Measurements from ENCODE around the gene SDC3. TPM values are rescaled to one million over a fixed set of nuclear protein-coding genes. Genes with fewer than 3 reads are reported as not detected.

Gene SDC3
- total RNA-seq, 4 donors from 2014 or later = 44.1 to 101 (median 56.5) TPM

- 26% methylated on average over 7 of the region's 12 CpGs for WGBS
- peak overlapping the region; percentile 89 to 97 (median 92) for H3K27ac ChIP-seq (replicated peaks in 1 of 4)
- no peaks in the 10 kb centered on the region for H3K27me3 ChIP-seq
- no peak for TF ChIP-seq POLR2A (IDR thresholded peaks at IDR 0.05; ENCODE audit: low read depth)
- TF ChIP-seq POLR2AphosphoS5 (IDR thresholded peaks at IDR 0.05) = no peak
- no peak for TF ChIP-seq CTCF (IDR thresholded peaks at IDR 0.05)
- TF ChIP-seq EP300 (IDR thresholded peaks at IDR 0.05) = no peak
- intact Hi-C loops (cut with DNase I) = loop anchor here (5.0 kb wide), 1 partner anchor 62 kb away; no protein-coding TSS in a partner anchor
- peak overlapping the region; percentile 50 to 60 (median 55) for H3K4me3 ChIP-seq
- H3K4me1 ChIP-seq = peaks cover 21 to 53% (median 48%) of the 10 kb centered on the region in 4 donors
- no peak for DNase-seq (ENCODE audit: extremely low spot score)
- no peaks in the 10 kb centered on the region for H3K36me3 ChIP-seq
- no peaks in the 10 kb centered on the region for H3K9me3 ChIP-seq
Measured at GRCh38 chr1:30824736-30825429, 83.7 kb downstream of the SDC3 start.

GRCh38 chr1:30823969-30824735 is 84.4 kb downstream of the SDC3 start:
- H3K27ac ChIP-seq (replicated peaks in 1 of 4) = peak overlapping the region; percentile 89 to 97 (median 92)
- peaks cover 21 to 61% (median 55%) of the 10 kb centered on the region in 4 donors for H3K4me1 ChIP-seq
- no peaks in the 10 kb centered on the region for H3K27me3 ChIP-seq
- no peaks in the 10 kb centered on the region for H3K36me3 ChIP-seq
- 0% methylated on average over 25 of the region's 44 CpGs for WGBS
- no peaks in the 10 kb centered on the region for H3K9me3 ChIP-seq
- peak overlapping the region; percentile 50 to 60 (median 55) for H3K4me3 ChIP-seq
- intact Hi-C loops (cut with DNase I) = loop anchor here (5.0 kb wide), 1 partner anchor 63 kb away; no protein-coding TSS in a partner anchor
- TF ChIP-seq CTCF (IDR thresholded peaks at IDR 0.05) (no peak), EP300 (IDR thresholded peaks at IDR 0.05) (no peak), POLR2A (IDR thresholded peaks at IDR 0.05; ENCODE audit: low read depth) (peak; percentile 55), POLR2AphosphoS5 (IDR thresholded peaks at IDR 0.05) (peak; percentile 92 to 99)
- DNase-seq (ENCODE audit: extremely low spot score) = peak; percentile 99

- Histone ChIP-seq H3K27me3 (no peaks in the 10 kb centered on the region), H3K4me3 (peak overlapping the region; percentile 50 to 60 (median 55)), H3K4me1 (peaks cover 21 to 66% (median 61%) of the 10 kb centered on the region in 4 donors), H3K36me3 (no peaks in the 10 kb centered on the region), H3K27ac (replicated peaks in 1 of 4) (peak overlapping the region; percentile 89 to 97 (median 92)), H3K9me3 (no peaks in the 10 kb centered on the region)
- DNase-seq (ENCODE audit: extremely low spot score) = no peak
- WGBS = 52% methylated on average over 3 of the region's 3 CpGs
- intact Hi-C loops (cut with DNase I) = loop anchor here (5.0 kb wide), 1 partner anchor 64 kb away; no protein-coding TSS in a partner anchor
- TF ChIP-seq POLR2A (IDR thresholded peaks at IDR 0.05; ENCODE audit: low read depth) (no peak), CTCF (IDR thresholded peaks at IDR 0.05) (no peak), POLR2AphosphoS5 (IDR thresholded peaks at IDR 0.05) (no peak), EP300 (IDR thresholded peaks at IDR 0.05) (no peak)
Measured at GRCh38 chr1:30823627-30823968, 85.0 kb downstream of the SDC3 start.

GRCh38 chr1:30822966-30823581 is 85.5 kb downstream of the SDC3 start:
- Histone ChIP-seq H3K27me3 (no peaks in the 10 kb centered on the region), H3K27ac (replicated peaks in 1 of 4) (peak overlapping the region; percentile 89 to 97 (median 92)), H3K4me3 (no peak overlapping the region), H3K9me3 (no peaks in the 10 kb centered on the region), H3K4me1 (peaks cover 21 to 72% (median 66%) of the 10 kb centered on the region in 4 donors), H3K36me3 (no peaks in the 10 kb centered on the region)
- intact Hi-C loops (cut with DNase I) = loop anchor here (5.0 kb wide), 1 partner anchor 64 kb away; no protein-coding TSS in a partner anchor
- TF ChIP-seq POLR2AphosphoS5 (IDR thresholded peaks at IDR 0.05) (no peak), EP300 (IDR thresholded peaks at IDR 0.05) (no peak), POLR2A (IDR thresholded peaks at IDR 0.05; ENCODE audit: low read depth) (no peak), CTCF (IDR thresholded peaks at IDR 0.05) (no peak)
- WGBS = 41% methylated on average over 6 of the region's 6 CpGs
- DNase-seq (ENCODE audit: extremely low spot score) = no peak

All from esophagus muscularis mucosa (tissue), 4 donors.